PC-9 (cell line): ENCODE data around the gene NKAIN2.

Experiments used
- EZH2 ChIP-seq: fragments of 200-600 bp; sonication (generic); IDR thresholded peaks from 2 replicates; pipeline ENCODE4 v1.8.0; 2017; ENCODE audit warnings: antibody characterized with exemption, low read depth
- TF ChIP-seq, protein P1 (sequence below): fragments of 200-600 bp; sonication (generic); conservative IDR thresholded peaks from 2 replicates; pipeline ENCODE4 v1.6.1; 2017; ENCODE audit warnings: mixed run types, antibody characterized with exemption, mild to moderate bottlenecking, moderate library complexity

DNA sequence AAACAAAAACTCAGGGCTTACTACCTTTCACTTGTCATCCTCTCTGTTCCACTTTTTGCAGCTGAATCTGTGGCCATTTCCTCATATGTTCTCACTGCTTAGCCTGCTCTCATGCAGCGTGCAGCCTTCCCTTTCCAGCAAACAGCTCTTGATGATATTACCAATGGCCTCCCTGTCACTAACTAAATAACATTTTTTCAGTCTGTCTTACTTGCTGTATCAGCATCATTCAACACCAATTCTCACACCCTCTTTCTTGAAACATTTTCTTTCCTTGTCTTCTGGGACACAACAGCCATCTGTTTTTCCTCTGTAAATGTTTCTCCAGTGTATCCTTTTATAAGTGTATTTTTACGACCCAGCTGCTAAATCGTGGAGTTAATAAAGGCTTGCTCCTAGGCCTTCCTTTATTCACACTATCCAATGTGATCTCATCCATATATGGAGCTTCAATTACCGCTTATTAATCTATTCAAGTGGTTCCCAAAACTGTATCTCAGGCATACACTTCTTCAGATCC is 634.9 kb downstream of the NKAIN2 start:
- TF ChIP-seq, protein P1, sequence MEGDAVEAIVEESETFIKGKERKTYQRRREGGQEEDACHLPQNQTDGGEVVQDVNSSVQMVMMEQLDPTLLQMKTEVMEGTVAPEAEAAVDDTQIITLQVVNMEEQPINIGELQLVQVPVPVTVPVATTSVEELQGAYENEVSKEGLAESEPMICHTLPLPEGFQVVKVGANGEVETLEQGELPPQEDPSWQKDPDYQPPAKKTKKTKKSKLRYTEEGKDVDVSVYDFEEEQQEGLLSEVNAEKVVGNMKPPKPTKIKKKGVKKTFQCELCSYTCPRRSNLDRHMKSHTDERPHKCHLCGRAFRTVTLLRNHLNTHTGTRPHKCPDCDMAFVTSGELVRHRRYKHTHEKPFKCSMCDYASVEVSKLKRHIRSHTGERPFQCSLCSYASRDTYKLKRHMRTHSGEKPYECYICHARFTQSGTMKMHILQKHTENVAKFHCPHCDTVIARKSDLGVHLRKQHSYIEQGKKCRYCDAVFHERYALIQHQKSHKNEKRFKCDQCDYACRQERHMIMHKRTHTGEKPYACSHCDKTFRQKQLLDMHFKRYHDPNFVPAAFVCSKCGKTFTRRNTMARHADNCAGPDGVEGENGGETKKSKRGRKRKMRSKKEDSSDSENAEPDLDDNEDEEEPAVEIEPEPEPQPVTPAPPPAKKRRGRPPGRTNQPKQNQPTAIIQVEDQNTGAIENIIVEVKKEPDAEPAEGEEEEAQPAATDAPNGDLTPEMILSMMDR: no peak
- no peak for TF ChIP-seq EZH2
